Suppressor macrophage treated with lipopolysaccharide for 1 hour (primary cell): ENCODE data around the gene TMEM233.
A peak's percentile ranks its signal among the peaks of the same experiment; 100 is the strongest.

Source experiments
- DNase-seq, 3 donors: peaks; one replicate each; pipeline ENCODE4 v3.0.0-alpha.2; 2020 to 2022

TMEM233 gene

DNA sequence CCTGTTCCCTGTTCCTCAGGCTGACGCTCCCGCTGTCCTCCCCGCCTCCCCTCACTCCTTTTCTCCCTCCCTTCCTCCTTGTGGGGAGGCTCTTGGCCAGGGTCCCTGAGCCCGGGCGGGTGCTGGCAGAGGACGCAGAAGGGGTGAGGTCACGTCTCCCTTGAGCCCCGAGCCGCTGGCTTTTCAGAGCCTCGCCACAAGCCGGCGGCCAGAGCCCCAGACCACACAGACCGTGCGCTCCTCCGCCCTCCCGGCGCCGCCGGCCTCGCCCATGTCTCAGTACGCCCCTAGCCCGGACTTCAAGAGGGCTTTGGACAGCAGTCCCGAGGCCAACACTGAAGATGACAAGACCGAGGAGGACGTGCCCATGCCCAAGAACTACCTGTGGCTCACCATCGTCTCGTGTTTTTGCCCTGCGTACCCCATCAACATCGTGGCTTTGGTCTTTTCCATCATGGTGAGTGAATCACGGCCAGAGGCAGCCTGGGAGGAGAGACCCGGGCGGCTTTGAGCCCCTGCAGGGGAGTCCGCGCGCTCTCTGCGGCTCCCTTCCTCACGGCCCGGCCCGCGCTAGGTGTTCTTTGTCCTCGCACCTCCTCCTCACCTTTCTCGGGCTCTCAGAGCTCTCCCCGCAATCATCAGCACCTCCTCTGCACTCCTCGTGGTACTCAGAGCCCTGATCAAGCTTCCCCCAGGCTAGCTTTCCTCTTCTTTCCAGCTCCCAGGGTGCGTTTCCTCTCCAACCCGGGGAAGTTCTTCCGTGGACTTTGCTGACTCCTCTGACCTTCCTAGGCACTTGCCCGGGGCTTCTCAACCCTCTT, at the start of gene TMEM233:
TSS of gene TMEM233 (plus strand) at position 197 of the 821 bp plus-strand sequence. CDS start at position 272, 75 bp downstream.
- no peak for DNase-seq

DNA sequence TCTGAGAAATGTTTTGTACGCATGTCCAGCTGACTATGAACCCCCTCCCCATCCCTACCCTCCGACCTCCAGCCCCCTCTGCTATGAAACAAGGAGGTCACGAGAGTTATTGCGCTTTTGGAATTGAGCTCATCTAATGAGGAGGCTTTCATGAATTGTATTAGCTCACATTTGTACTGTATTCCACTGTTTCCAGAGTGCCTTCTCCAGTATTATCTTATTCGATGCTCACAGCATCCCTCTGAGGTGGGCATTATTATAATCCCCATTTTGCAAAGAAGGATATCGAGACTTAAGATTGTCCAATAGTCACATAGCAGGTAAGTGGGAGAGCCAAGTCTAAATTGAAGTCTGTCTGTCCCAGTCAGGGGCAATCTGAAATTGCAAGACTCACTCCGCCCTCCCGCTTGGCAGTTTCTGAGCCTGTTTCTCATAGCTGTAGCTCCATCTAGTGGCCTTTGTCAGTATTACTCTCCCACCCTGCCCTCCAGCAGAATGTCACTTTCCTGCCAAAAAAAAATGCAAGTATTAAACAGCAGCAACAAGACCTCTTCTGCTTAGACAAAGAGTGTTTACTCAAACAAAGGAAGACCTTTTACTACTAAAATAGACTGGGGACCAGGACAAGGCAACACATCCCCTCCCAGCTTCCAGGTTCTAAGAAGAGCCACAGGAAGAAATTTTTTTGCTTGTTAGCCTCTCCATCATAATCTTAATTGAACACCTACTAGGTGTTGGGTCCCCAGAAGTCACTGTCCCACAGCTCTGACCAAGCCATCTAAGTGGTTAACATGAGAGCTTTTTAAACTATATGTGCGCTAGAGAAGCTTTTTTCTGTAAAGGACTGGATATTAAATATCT, 48.6 kb upstream of the TMEM233 start:
- DNase-seq = peak; percentile 58 to 78 (median 76)

DNA sequence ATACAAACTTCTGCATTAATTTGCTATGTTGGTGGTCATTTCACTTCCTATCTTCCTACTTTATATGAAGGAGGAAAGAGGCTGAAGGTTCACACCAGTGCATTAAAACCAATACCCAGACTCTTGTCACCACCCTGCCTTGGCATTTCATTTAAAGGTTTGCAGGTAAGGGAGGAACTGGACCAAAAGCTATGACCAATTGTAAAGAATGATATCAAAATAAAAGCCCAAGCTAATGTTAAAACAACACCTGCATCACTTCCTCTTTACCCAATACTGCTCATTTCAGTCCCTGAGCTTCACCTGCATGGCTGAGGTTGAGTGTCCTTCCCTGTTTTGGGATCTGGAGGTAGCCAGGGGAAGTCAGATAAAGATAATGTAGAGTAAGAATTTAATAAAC, 47.2 kb upstream of the TMEM233 start:
- no peak for DNase-seq

DNA sequence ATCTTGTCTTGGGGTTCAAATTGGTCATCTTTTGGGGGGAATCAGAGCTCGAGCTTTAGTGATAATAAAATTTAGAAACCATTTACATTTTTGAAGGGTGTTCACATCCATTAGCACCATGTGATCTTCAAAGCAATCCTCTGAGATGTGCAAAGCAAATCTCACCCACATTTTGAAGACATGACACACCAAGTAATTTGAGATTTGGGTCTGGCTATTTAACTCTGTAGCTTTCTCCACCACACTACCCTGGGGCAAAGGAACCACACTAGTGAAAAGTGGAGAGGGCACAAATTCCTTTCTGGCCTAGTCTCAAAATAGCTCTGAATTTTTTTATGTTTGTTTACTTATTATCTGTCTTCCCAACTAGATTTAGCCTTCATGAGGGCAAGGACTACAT, 46.6 kb upstream of the TMEM233 start:
- DNase-seq = no peak

DNA sequence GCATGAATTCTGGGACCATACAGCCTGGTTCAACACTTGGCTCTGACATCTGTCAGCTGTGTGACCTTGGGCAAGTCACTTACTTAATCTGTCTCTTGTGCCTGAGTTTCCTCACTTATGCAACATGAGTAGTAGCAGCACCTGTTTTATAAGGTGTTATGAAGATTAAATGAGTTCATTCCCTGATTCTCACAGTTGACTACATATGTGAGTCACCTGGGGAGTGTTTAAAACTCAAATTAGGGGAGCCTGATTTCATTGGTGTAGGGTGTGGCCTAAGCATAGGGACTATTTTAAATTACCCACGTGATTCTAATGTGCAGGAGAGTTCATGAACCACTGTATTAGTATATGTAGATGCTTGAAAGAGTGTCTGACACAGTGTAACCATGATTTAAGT, 36.7 kb upstream of the TMEM233 start:
- DNase-seq = no peak

DNA sequence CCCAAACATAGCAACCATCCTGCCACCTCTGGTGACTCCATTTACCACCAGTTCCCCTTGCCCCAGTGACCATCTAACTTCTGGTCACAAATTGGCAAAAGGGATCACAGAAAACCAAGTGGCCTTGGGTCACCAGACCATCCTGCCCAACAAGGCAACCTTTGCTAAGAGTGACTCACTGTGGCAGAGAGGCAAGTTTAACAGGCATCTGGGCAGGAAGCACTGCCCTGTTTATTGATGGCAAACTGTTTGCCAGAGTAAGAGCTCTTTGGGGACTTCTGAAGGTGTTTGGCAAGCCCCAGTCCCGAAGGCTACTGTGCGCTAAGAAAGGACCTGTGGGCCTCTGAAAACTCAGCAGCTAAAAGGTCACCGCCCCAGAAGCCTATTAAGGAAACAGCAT, 28.2 kb upstream of the TMEM233 start:
- no peak for DNase-seq

DNA sequence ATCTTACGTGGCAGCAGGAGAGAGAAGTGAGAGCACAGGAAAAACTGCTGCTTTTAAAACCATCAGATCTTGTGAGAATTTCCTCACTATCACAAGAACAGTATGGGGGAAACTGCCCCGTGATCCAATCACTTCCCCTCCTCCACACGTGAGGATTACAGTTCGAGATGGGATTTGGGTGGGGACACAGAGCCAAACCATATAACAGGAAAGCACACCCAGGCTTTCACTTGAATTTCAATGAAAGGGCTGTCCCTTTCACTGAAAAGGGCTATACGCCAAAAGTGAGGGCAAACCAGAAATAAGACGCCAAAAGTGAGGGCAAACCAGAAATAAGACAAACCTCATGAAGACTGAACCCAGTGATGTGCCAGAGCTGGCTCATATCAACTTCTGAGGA, 22.8 kb upstream of the TMEM233 start:
- no peak for DNase-seq

DNA sequence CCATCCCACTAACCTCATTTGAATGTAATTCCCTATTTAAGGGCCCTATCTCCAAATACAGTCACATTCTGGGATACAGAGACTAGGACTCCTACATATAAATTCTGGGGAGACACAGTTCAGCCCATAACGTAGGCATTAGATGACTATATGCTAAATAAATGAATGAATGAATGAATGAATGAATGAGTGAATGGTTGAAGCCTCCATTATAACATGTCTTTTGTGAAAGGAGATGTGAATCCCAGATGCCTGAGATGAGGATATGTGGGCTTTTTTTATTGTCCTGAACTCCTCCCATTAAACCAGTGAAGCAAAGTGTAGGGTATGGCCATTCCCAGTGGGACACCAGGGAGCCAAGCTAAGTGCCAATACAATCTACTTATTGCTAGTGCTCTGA, 20.5 kb upstream of the TMEM233 start:
- no peak for DNase-seq

DNA sequence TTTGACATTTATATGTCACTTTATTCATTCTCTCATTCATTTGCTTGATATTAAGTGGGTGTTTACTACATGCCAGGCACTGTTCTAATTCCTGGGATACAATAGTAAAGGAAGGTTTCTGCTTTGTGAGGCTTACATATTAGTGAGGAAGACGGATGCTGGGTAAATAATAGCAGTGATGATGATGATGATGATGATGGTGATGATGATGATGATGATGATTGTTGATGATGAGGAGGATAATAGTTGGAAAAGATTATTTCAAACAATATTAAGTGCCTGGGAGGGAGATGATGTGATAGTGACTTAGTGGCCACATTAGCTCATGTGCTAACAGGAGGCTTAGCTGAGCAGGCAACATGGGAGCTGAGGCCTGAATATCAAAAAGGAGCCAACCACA, 19.3 kb upstream of the TMEM233 start:
- no peak for DNase-seq

DNA sequence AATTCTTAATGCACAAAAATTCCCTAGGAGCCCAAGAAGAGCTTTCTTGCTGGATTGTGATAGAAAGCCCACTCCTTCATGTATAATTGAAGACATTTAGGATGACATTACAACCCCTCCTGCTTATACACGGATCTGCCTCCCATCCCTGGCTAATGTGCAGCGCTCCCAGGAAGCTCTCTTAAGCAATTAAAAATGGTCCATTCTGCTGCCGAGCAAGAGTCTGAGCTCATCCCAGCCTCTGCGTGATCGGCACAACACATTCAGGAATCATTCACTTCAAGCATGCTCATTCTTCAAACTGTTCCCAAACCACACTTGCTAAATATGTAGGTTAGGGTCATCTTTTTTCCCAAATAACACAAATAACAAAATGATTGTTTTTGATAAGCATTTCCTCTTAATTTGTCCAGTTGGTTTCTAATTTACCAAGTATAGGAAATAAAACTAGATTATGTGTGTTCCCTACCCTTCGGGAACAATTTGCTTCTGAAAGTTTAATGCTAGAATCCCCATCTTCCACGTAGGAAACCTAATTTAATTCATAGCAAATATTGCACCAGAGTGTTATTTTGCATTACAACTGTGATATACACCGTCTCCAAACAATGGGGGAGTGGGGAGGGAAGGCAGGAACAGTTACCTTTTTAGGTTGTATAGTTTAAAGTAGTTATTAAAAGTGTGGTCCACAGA, 17.3 kb upstream of the TMEM233 start:
- DNase-seq = no peak

DNA sequence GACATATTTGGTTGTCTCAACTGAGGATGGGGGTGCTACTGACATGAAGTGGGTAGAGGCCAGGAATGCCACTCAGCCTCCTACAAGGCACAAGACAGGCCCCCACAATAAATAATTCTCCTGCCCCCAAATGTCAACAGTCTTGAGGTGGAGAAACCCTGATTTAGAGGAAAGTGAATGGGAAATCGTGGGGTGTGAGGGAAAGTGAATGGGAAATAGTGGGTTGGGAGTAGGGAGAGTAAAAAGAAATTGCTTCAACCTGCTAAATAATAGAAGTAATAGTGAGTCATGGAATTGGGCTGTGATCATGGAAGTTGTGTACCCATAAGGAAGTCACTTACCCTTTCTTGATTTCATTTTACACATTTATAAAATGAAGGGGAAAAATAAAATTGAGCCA, 16.7 kb upstream of the TMEM233 start:
- DNase-seq = no peak

DNA sequence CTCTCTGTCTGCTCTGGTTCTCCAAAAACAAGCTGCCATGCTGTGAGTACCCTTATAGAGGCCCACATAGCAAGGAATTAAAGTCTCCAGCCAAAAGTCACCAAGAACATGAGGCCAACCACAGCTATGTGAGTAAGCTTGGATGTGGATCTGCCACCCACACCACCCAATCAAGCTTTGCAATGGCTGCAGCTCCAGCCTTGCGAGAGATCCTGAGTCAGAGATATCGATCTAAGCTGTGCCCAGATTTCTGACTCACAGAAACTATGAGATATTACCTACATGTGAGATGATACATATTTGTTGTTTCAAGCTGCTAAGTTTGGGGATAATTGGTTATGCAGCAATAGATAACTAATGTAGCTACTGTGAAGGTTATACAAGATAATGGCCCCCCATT, 15.5 kb upstream of the TMEM233 start:
- peak in 1 of 3 donors; percentile 5 for DNase-seq

DNA sequence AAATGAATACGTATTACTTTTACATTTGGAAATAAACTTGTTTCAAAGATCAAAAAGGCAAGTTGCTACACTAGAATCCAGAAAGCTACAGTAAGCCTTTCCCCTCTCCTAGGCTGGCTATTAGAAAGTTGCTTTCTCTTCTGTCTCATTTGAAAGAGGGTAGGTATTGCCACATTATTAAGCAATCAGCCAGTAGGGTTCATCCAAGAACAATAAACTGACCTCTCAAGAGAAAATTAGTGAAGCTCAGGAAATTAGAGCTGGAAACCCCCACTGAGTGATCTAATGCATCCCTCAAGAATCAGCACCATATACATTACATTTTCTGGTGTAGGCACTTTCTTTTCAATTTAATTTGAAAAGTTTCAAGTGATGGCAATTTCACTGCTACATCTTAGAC, 4.5 kb upstream of the TMEM233 start:
- DNase-seq = peak; percentile 47 to 76 (median 57)

DNA sequence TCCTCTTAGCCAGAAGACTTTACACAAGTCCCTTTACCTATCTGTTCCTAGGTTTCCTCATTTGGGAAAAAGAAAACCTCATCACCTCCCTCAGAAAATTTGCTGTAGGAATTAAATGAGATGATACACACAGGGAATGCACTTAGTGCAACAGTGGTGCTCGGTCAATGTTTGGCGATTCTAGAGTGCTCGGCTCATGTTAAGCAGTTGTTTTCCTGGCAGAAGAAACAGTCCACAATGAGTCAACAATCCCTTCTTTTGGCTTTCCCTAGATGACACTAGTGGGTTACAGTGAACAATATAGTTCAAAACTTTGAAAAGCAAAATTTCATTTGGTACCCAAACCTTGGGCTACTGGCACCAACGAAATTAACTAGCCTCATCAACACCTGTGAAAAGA, 3.9 kb upstream of the TMEM233 start:
- DNase-seq = no peak

DNA sequence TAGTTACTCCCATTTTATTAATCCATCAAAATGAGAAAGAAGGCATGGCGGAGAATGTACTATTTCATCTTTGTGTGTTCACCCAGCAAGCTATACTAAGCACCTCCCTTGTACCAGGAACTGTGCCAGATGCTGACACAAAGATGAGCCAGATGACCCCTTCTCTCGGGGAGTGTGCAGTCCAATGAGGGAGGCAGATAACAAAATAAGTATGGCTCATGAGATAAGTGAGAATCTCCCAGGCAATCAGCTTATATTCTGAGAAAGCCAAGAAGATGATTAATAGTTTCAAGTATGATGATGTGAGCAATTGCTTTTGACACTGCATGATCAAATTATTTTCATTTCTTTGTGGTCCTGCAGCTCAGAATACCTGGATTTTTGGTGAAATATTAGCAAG, 1.3 kb upstream of the TMEM233 start:
- no peak for DNase-seq

DNA sequence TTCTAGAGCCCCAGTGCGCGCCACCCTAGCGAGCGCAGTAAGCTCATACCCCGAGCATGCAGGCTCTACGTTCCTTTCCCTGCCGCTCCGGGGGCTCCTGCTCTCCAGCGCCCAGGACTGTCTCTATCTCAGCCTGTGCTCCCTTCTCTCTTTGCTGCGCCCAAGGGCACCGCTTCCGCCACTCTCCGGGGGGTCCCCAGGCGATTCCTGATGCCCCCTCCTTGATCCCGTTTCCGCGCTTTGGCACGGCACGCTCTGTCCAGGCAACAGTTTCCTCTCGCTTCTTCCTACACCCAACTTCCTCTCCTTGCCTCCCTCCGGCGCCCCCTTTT, 791 bp downstream of the TMEM233 start:
- no peak for DNase-seq

DNA sequence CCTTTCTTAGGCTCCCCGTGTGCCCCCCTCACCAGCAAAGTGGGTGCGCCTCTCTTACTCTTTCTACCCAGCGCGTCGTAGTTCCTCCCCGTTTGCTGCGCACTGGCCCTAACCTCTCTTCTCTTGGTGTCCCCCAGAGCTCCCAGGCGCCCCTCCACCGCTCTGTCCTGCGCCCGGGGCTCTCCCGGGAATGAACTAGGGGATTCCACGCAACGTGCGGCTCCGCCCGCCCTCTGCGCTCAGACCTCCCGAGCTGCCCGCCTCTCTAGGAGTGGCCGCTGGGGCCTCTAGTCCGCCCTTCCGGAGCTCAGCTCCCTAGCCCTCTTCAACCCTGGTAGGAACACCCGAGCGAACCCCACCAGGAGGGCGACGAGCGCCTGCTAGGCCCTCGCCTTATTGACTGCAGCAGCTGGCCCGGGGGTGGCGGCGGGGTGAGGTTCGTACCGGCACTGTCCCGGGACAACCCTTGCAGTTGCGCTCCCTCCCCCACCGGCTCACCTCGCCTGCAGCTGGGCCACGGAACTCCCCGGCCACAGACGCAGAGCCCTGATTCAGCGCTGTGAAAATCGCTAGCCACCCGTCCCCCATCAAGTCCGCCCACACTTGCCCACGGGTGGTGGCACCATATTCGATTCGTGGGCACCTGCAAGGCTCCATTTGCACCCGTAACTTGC, 1.3 kb downstream of the TMEM233 start:
- no peak for DNase-seq

DNA sequence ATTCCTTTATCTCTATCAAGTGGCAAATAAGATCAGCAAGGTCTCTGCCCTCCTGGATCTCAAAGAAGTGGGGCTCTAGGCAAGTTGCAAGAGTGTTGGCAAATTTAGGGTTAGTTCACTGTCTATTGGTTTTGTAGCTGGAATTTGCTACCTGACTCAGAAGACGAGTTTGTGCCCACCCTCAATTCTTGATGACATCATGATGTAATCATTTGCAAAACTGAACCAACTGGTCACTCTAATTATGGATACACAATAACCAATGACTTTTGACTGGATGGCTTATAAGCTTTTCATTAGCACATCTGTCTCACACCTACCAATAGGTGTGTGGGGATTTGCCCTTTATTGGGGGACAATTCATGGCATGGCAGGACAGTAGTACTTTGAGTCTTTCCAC, 4.6 kb downstream of the TMEM233 start:
- DNase-seq = no peak

DNA sequence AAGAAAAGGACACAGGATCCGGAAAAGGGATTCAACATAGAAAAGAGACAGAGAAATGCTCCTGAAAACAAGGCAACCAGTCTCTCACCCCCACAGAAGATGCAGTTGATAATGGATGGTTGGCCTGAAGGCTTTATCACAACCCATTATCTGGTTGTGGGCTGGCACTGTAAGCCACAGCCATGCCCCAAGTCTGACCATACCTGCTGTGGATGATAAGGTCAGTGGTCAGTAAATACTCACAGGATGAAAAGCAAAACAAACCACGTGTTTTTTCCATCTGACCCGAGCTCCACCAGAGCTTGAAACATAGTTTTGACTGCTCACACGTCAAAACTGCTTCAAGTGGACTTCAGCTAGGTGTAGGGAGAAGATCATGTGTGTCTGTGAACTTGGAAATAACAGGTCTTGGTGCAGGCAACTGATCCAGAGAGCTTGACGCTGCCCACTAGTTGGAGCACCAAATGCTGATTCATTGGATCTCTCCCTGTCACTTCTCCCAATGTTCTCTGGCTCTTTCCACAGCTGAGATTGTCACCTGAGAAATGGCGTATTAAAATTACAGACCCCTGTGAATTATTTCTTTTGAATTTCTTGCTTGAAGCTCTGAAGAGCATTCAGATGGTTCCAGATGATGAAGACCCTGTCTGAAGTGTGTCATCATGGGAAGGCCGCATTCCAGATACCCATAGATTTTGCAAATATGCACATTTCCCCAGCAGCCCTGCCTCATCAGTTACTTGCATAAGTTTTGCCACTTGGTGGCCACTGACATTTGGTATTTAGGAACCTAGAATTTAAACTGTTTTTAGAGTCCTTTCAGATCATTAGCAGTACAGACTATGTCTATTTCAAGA, 8.5 kb downstream of the TMEM233 start:
- DNase-seq = no peak

DNA sequence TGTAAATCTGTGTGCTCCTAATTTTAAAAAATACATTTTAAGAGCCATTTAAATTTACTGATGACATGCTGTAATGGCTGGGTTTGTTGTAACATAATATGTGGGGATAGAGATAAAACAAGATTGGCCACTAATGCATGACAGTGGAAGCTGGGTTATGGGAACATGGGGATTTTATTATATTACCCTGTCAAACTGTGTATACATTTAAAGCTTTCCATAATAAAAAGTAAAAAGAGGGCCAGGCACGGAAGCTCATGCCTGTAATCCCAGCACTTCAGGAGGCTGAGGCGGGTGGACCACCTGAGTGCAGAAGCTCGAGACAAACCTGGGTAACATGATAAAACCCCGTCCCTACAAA, 9.1 kb downstream of the TMEM233 start:
- no peak for DNase-seq

DNA sequence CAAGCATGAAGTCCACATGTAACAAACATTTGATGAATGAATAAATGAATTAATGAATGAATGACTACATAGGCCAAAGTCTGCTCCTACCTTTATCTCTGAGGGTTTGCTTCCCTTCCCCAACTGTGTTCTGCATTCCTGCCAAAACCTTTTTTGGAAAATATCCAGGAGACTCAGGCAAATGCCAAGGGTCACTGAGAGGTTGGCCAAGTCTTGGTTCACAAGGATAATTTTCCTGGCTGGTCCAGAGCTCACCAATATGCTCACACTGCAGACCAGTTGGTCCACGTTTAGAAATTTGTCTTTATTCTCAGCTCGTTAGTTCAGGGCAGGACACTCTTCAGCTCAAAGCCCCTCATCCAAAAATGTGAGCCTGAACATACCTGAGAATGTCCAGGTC, 10.2 kb downstream of the TMEM233 start:
- DNase-seq = no peak

DNA sequence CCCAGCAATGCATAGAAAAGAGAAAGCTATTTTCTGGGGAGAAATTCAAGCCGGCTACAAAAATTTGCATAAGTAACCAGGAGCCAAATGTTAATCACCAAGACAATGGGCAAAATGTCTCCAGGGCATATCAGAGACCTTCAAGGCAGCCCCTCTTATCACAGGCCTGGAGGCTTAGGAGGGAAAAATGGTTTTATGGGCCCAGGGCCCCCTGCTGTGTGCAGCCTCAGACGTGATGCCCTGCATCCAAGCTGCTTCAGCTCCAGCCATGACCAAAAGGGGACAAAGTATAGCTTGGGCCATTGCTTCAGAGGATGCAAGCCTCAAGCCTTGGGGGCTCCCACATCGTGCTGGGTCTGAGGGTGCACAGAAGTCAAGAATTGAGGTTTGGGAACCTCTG, 15.8 kb downstream of the TMEM233 start:
- DNase-seq = no peak
